Tibial artery (tissue), 4 donors: ENCODE data around the gene RAD51B.
A peak's percentile ranks its signal among the peaks of the same experiment; 100 is the strongest.

ENCODE experiments used
- DNase-seq, 2 donors: peaks; one replicate each; pipeline ENCODE4 v3.0.0-alpha.2; 2019
- H3K27ac ChIP-seq, 2 donors: fragments of 200-600 bp; sonication (generic) in 1 of 2; 1 replicate in 1 of 2; 2 replicates in 1 of 2; pipeline ENCODE4 v1.5.1; 2018 to 2019; ENCODE audit warnings: mild to moderate bottlenecking in 1 of 2
- H3K27me3 ChIP-seq, 2 donors: fragments of 200-600 bp; sonication (generic) in 1 of 2; one replicate each; pipeline versions ENCODE4 v1.5.1 to v1.6.0; 2016 to 2019
- H3K36me3 ChIP-seq, 3 donors: fragments of 200-600 bp; sonication (generic) in 2 of 3; one replicate each; pipeline ENCODE4 v1.5.1; 2016 to 2019; ENCODE audit warnings: mild to moderate bottlenecking in 2 of 3
- H3K4me1 ChIP-seq, 4 donors: fragments of 200-600 bp; sonication (generic) in 2 of 4; 1 replicate in 3 of 4; 2 replicates in 1 of 4; pipeline ENCODE4 v1.5.1; 2016 to 2019
- H3K4me3 ChIP-seq, 2 donors: fragments of 200-600 bp; sonication (generic) in 1 of 2; 1 replicate in 1 of 2; 2 replicates in 1 of 2; pipeline ENCODE4 v1.5.1; 2018 to 2019; ENCODE audit warnings: mild to moderate bottlenecking in 2 of 2
- H3K9me3 ChIP-seq, 3 donors: fragments of 200-600 bp; sonication (generic) in 1 of 3; one replicate each; pipeline ENCODE4 v1.5.1; 2016 to 2019
- intact Hi-C: fragments of 100-400 bp; cut with DNase I; formaldehyde crosslinking; loops from one replicate; pipeline ENCODE4 v1.15.0; 2023; ENCODE audit warnings: low total_unique reads
- TF ChIP-seq, protein P1 (sequence below), 2 experiments: fragments of 200-600 bp in 1 of 2; fragments of 450-650 bp in 1 of 2; IDR thresholded peaks; one replicate each; pipeline ENCODE4 v1.5.1; 2017 to 2019; ENCODE audit warnings: antibody characterized with exemption in 2 of 2, mild to moderate bottlenecking in 1 of 2, moderate library complexity in 1 of 2

RAD51B gene

DNA sequence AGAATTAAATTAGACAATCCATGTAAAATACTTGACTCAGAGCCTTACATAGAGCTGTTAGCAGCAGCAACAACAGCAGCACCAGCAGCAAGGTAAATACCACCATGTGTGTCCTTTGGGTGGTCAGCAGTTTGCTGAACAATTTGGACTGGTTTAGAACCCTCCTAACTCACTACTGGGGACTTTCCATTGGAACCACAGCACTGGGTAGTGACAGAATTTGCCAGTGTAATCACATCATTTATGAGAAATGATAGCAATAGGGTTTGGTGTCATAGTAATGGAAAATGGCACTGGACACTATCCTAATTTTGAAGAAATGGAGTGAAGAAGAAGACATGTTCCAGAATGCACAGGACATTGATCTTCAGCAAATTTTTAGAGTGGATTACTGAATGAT is 392.8 kb downstream of the RAD51B start:
- intact Hi-C loops = no loop called here
- Histone ChIP-seq H3K4me1 (peaks cover 0 to 59% (median 49%) of the 10 kb centered on the region in 4 donors), H3K9me3 (no peaks in the 10 kb centered on the region), H3K27ac (peak overlapping the region; percentile 71 to 79), H3K27me3 (no peaks in the 10 kb centered on the region), H3K36me3 (no peaks in the 10 kb centered on the region), H3K4me3 (no peak overlapping the region)
- DNase-seq = no peak
- TF ChIP-seq, protein P1, sequence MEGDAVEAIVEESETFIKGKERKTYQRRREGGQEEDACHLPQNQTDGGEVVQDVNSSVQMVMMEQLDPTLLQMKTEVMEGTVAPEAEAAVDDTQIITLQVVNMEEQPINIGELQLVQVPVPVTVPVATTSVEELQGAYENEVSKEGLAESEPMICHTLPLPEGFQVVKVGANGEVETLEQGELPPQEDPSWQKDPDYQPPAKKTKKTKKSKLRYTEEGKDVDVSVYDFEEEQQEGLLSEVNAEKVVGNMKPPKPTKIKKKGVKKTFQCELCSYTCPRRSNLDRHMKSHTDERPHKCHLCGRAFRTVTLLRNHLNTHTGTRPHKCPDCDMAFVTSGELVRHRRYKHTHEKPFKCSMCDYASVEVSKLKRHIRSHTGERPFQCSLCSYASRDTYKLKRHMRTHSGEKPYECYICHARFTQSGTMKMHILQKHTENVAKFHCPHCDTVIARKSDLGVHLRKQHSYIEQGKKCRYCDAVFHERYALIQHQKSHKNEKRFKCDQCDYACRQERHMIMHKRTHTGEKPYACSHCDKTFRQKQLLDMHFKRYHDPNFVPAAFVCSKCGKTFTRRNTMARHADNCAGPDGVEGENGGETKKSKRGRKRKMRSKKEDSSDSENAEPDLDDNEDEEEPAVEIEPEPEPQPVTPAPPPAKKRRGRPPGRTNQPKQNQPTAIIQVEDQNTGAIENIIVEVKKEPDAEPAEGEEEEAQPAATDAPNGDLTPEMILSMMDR (IDR thresholded peaks at IDR 0.05) = no peak

DNA sequence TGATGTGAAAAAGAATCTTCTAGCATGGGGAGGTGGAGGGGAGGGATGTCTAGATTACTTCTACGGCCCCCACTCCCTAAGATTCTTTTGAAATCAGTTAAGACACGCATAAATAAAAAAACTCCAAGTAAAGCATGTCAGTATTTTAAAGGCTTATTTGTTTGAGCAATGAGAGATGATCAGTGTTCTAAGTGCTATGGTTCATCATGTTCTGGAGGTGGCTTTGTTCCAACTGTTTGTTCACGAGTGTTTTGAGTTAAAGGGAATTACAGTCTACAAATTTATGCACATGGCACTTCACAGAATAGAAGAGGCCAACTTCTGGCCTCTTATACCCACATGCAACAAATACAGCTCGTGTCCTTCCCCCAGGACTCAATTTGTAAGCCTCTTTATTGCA is 394.9 kb downstream of the RAD51B start:
- Histone ChIP-seq H3K27ac (no peak overlapping the region), H3K9me3 (no peaks in the 10 kb centered on the region), H3K27me3 (no peaks in the 10 kb centered on the region), H3K36me3 (no peaks in the 10 kb centered on the region), H3K4me3 (no peak overlapping the region), H3K4me1 (peaks cover 0 to 53% (median 35%) of the 10 kb centered on the region in 4 donors)
- DNase-seq = no peak
- TF ChIP-seq, protein P1 (IDR thresholded peaks at IDR 0.05) = no peak
- intact Hi-C loops = no loop called here

DNA sequence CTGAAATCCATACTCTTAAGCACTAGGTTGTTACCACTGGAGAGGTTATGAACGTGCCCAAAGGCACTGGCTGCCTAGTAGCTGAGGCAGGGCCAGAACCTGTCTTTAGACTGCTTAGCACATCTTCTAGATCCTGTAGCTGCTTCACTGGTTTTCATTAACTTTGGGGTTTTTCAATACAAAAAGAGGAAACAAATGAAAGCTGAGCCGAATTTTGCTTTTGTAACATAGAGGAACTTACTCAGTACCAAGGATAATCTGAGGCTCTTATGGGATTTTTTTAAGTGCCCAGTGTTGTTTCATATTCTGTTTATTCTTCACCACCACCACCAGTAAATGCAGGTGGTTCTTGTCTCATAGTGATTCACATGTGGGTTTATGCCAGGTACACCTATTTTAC is 396.1 kb downstream of the RAD51B start:
- intact Hi-C loops = no loop called here
- no peak for DNase-seq
- Histone ChIP-seq H3K4me1 (peaks cover 0 to 41% (median 24%) of the 10 kb centered on the region in 4 donors), H3K27me3 (no peaks in the 10 kb centered on the region), H3K36me3 (no peaks in the 10 kb centered on the region), H3K9me3 (no peaks in the 10 kb centered on the region), H3K4me3 (no peak overlapping the region), H3K27ac (no peak overlapping the region)
- TF ChIP-seq, protein P1 (IDR thresholded peaks at IDR 0.05) = no peak

DNA sequence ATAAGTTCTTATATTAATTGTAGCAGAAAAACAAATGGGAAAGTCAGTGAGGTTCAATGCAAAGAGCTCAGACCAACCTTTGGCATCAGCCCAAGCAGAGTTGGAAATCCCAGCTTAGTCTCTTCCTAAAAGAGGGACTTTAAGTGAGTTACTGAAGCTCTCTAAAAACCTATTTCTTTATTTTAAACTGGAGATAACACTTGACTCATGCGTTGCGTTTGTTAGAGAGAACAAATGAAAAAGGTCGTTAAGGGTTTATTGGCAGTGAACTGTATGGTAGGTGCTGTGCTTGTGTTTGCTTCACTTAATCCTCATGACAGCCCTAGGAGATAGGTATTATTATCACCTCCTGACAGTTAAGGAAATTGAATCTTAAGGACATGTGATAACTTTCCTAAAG is 396.5 kb downstream of the RAD51B start:
- Histone ChIP-seq H3K4me1 (peaks cover 0 to 41% (median 19%) of the 10 kb centered on the region in 4 donors), H3K4me3 (no peak overlapping the region), H3K9me3 (no peaks in the 10 kb centered on the region), H3K36me3 (no peaks in the 10 kb centered on the region), H3K27ac (no peak overlapping the region), H3K27me3 (no peaks in the 10 kb centered on the region)
- no peak for DNase-seq
- intact Hi-C loops = no loop called here
- TF ChIP-seq, protein P1 (IDR thresholded peaks at IDR 0.05) = no peak

DNA sequence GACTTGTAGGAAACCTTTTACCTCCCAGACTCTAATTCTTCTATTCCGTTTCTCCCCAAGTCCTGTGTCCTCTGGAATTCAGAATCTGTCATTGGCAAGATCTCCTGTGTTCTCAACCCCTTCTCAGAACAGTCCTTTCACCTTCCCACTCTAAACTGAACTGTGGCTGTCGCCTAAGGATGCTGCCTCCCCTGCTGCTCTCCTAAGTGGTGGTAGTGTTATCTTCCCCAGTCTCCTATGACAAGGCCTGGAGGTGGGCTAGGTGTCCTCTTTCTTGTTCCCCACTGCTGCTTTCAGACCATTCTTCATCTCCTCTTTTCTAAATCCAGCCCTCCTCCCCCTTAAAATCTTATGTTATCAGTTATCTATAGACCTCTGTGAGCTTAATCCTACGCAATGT is 397.4 kb downstream of the RAD51B start:
- H3K36me3 ChIP-seq = no peaks in the 10 kb centered on the region
- peaks cover 0 to 35% (median 12%) of the 10 kb centered on the region in 4 donors for H3K4me1 ChIP-seq
- no peaks in the 10 kb centered on the region for H3K27me3 ChIP-seq
- intact Hi-C loops = no loop called here
- TF ChIP-seq, protein P1 (IDR thresholded peaks at IDR 0.05) = no peak
- DNase-seq = no peak
- H3K27ac ChIP-seq = no peak overlapping the region
- H3K9me3 ChIP-seq = no peaks in the 10 kb centered on the region
- no peak overlapping the region for H3K4me3 ChIP-seq

DNA sequence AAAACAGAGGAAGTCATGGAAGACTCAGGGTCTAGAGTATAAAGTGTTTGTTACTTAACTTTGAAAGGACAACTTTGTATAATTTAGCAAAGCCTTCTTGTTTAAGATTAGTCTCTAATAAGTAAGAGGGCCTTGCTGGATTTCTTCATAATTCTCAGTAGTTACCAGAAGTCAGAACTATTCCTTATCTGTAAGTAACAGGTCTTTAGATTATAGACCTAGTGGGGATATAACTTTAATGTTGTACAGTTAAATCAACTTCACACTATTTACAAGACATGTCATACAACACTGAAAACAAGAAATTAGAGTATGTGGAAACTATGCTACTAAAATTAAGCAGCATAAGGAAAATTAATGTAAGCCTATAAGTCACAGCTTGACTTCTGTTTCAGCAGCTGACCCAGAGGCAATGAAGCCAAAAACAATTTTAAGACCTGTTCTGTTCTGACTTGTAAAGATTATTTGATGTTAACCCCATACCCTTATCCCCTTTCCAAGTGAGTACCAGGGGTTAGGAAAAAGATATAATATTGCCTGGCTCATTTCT is 398.3 kb downstream of the RAD51B start:
- DNase-seq = no peak
- intact Hi-C loops = no loop called here
- Histone ChIP-seq H3K36me3 (no peaks in the 10 kb centered on the region), H3K27ac (peak overlapping the region in 1 of 2 donors; percentile 5), H3K9me3 (no peaks in the 10 kb centered on the region), H3K27me3 (no peaks in the 10 kb centered on the region), H3K4me3 (no peak overlapping the region), H3K4me1 (peaks cover 0 to 29% (median 7%) of the 10 kb centered on the region in 4 donors)
- TF ChIP-seq, protein P1 (IDR thresholded peaks at IDR 0.05) = no peak
